GM23338 (cell line): ENCODE results near the gene EVI5L.

ENCODE experiments used
- EZH2 ChIP-seq: fragments of 200-600 bp; sonication (generic); IDR thresholded peaks from one replicate; pipeline ENCODE4 v1.8.0; 2017; ENCODE audit warnings: antibody characterized with exemption, mild to moderate bottlenecking, low read depth; ENCODE audit not compliant: unreplicated experiment
- EZH2phosphoT487 ChIP-seq: fragments of 200-600 bp; sonication (generic); IDR thresholded peaks from one replicate; pipeline ENCODE4 v1.8.1; 2018; ENCODE audit warnings: antibody characterized with exemption; ENCODE audit not compliant: unreplicated experiment
- JUNB ChIP-seq: IDR thresholded peaks from one replicate; pipeline ENCODE4 v1.6.1; 2016; ENCODE audit warnings: antibody characterized with exemption; ENCODE audit not compliant: unreplicated experiment
- POLR2AphosphoS5 ChIP-seq: IDR thresholded peaks from 2 replicates; pipeline ENCODE4 v1.6.1; 2016; ENCODE audit warnings: antibody characterized with exemption, low read depth
- TF ChIP-seq, protein P1 (sequence below), 2 experiments: fragments of 200-600 bp in 1 of 2; sonication (generic) in 1 of 2; conservative IDR thresholded peaks; 2 replicates each; pipeline versions ENCODE4 v1.5.1 to v1.6.1; 2016 to 2017; ENCODE audit warnings: antibody characterized with exemption in 2 of 2, low read depth in 2 of 2, mild to moderate bottlenecking in 2 of 2, moderate library complexity in 1 of 2
- TF ChIP-seq, protein P2 (sequence below): IDR thresholded peaks from one replicate; pipeline ENCODE4 v1.6.1; 2018; ENCODE audit warnings: antibody characterized with exemption; ENCODE audit not compliant: unreplicated experiment

DNA sequence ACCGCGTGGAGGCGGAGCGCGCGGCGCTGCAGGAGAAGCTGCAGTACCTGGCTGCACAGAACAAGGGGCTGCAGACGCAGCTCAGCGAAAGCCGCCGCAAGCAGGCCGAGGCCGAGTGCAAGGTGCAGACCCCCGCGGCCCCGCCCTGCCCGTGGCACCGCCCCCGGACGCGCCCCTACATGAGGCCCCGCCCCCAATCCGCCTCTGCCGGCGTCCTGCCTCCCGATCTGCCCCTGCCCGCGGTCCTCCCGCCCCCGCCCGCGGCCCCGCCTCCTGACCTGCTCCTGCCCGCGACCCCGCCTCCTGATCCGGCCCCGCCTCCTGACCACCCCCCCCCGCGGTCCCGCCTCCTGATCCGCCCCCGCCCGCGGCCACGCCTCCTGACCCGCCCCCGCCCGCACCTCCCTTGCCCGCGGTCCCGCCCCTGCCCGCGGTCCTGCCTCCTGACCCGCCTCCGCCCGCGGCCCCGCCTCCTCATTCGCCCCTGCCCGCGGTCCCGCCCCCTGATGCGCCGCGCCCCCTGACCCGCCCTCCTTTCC is 32.5 kb downstream of the EVI5L start:
- TF ChIP-seq, protein P1, sequence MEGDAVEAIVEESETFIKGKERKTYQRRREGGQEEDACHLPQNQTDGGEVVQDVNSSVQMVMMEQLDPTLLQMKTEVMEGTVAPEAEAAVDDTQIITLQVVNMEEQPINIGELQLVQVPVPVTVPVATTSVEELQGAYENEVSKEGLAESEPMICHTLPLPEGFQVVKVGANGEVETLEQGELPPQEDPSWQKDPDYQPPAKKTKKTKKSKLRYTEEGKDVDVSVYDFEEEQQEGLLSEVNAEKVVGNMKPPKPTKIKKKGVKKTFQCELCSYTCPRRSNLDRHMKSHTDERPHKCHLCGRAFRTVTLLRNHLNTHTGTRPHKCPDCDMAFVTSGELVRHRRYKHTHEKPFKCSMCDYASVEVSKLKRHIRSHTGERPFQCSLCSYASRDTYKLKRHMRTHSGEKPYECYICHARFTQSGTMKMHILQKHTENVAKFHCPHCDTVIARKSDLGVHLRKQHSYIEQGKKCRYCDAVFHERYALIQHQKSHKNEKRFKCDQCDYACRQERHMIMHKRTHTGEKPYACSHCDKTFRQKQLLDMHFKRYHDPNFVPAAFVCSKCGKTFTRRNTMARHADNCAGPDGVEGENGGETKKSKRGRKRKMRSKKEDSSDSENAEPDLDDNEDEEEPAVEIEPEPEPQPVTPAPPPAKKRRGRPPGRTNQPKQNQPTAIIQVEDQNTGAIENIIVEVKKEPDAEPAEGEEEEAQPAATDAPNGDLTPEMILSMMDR (conservative IDR thresholded peaks at IDR 0.05; ENCODE audit: low read depth in 2 of 2), result no peak
- peak; percentile 45; the same call in 1 of the 2 replicates for TF ChIP-seq POLR2AphosphoS5
- TF ChIP-seq, protein P2, sequence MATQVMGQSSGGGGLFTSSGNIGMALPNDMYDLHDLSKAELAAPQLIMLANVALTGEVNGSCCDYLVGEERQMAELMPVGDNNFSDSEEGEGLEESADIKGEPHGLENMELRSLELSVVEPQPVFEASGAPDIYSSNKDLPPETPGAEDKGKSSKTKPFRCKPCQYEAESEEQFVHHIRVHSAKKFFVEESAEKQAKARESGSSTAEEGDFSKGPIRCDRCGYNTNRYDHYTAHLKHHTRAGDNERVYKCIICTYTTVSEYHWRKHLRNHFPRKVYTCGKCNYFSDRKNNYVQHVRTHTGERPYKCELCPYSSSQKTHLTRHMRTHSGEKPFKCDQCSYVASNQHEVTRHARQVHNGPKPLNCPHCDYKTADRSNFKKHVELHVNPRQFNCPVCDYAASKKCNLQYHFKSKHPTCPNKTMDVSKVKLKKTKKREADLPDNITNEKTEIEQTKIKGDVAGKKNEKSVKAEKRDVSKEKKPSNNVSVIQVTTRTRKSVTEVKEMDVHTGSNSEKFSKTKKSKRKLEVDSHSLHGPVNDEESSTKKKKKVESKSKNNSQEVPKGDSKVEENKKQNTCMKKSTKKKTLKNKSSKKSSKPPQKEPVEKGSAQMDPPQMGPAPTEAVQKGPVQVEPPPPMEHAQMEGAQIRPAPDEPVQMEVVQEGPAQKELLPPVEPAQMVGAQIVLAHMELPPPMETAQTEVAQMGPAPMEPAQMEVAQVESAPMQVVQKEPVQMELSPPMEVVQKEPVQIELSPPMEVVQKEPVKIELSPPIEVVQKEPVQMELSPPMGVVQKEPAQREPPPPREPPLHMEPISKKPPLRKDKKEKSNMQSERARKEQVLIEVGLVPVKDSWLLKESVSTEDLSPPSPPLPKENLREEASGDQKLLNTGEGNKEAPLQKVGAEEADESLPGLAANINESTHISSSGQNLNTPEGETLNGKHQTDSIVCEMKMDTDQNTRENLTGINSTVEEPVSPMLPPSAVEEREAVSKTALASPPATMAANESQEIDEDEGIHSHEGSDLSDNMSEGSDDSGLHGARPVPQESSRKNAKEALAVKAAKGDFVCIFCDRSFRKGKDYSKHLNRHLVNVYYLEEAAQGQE, result no peak
- no peak for TF ChIP-seq EZH2phosphoT487
- no peak for TF ChIP-seq EZH2
- TF ChIP-seq JUNB, result no peak
